Lower lobe of right lung (tissue), 2 donors: ENCODE data around the gene DCBLD1. TPM values are rescaled to one million over a fixed set of nuclear protein-coding genes. Genes with fewer than 3 reads are reported as not detected.

Experiments
- ATAC-seq, 2 donors: fragments of 200-7000 bp; cut with Tn5 transposase; one replicate each; pipeline ENCODE4 v1.9.1; 2020 to 2022; ENCODE audit warnings: mild to moderate bottlenecking in 2 of 2, moderate library complexity in 2 of 2
- DNase-seq: peaks from one replicate; pipeline ENCODE4 v3.0.0-alpha.2; 2020
- H3K27ac ChIP-seq: fragments of 200-600 bp; one replicate; pipeline ENCODE4 v1.8.0; 2022
- H3K27me3 ChIP-seq: fragments of 200-600 bp; one replicate; pipeline ENCODE4 v1.8.0; 2022; ENCODE audit warnings: low read depth
- H3K36me3 ChIP-seq: fragments of 200-600 bp; one replicate; pipeline ENCODE4 v1.8.0; 2022; ENCODE audit warnings: mild to moderate bottlenecking
- H3K4me1 ChIP-seq: fragments of 200-600 bp; one replicate; pipeline ENCODE4 v1.8.0; 2022
- H3K4me3 ChIP-seq: fragments of 200-600 bp; one replicate; pipeline ENCODE4 v1.8.0; 2022; ENCODE audit warnings: mild to moderate bottlenecking
- H3K9me3 ChIP-seq: fragments of 200-600 bp; one replicate; pipeline ENCODE4 v1.8.0; 2022
- CTCF ChIP-seq: fragments of 200-600 bp; IDR thresholded peaks from one replicate; pipeline ENCODE4 v1.8.0; 2022; ENCODE audit warnings: antibody characterized with exemption, mild to moderate bottlenecking
- intact Hi-C: fragments of 100-400 bp; cut with DNase I; formaldehyde crosslinking; loops from one replicate; pipeline ENCODE4 v1.11.0; 2022
- total RNA-seq: library from RNA; stranded (reverse); fragmentation: NEBNext Ultra II Directional; extraction: Animal tissue kit (Norgen Biotek cat#: 25700); gene quantifications from one replicate; pipeline ENCODE4 v1.2.1, GENCODE V29; 2021
- donor health status: DM: no; HTN: yes; CAD: no; lungs with severe emphysema.

Gene DCBLD1
- total RNA-seq, 1 donor from 2014 or later = 18.3 TPM

- no peaks in the 10 kb centered on the region for H3K4me1 ChIP-seq
- no peak overlapping the region for H3K27ac ChIP-seq
- H3K36me3 ChIP-seq = no peaks in the 10 kb centered on the region
- H3K27me3 ChIP-seq = no peaks in the 10 kb centered on the region
- ATAC-seq (no peak), DNase-seq (no peak)
- H3K9me3 ChIP-seq = no peaks in the 10 kb centered on the region
- H3K4me3 ChIP-seq = no peak overlapping the region
- intact Hi-C loops = no loop called here
- no peak for TF ChIP-seq CTCF
These were observed 48.9 kb downstream of the DCBLD1 start for GRCh38 chr6:117531346-117531745.

GRCh38 chr6:117531809-117532725 is 49.6 kb downstream of the DCBLD1 start:
- H3K4me3 ChIP-seq = no peak overlapping the region
- H3K9me3 ChIP-seq = no peaks in the 10 kb centered on the region
- DNase-seq (no peak), ATAC-seq (no peak)
- no peaks in the 10 kb centered on the region for H3K4me1 ChIP-seq
- no peaks in the 10 kb centered on the region for H3K36me3 ChIP-seq
- intact Hi-C loops = no loop called here
- H3K27ac ChIP-seq = no peak overlapping the region
- TF ChIP-seq CTCF = no peak
- H3K27me3 ChIP-seq = no peaks in the 10 kb centered on the region

GRCh38 chr6:117533775-117534174 is 51.3 kb downstream of the DCBLD1 start:
- Histone ChIP-seq H3K4me1 (no peaks in the 10 kb centered on the region), H3K27ac (no peak overlapping the region), H3K27me3 (no peaks in the 10 kb centered on the region), H3K9me3 (no peaks in the 10 kb centered on the region), H3K4me3 (no peak overlapping the region), H3K36me3 (peaks cover 5% of the 10 kb centered on the region)
- no peak for TF ChIP-seq CTCF
- intact Hi-C loops = no loop called here
- no peak for ATAC-seq
- no peak for DNase-seq

DNA sequence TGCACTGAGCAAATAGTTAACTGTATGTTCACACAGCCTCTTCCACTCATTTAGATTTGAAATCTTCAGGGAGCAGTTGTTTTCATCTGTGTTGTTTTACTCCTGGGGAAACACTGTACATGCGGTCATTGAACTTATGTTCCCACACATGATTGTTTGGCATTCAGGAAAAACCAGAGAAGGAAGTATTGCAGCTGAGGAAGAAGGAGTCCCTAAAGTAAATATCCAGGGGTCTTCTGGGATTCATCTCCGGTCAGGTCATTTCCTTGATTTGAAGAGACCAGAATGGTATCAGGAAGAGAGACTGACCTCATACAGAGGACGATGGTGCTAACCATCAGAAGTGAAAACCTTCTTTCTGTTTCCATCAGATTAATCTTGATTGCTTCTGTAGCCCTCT is 52.5 kb downstream of the DCBLD1 start:
- H3K36me3 ChIP-seq = peaks cover 16% of the 10 kb centered on the region
- peak overlapping the region; percentile 25 for H3K27ac ChIP-seq
- H3K9me3 ChIP-seq = no peaks in the 10 kb centered on the region
- intact Hi-C loops = no loop called here
- DNase-seq = no peak
- no peak overlapping the region for H3K4me3 ChIP-seq
- no peaks in the 10 kb centered on the region for H3K27me3 ChIP-seq
- no peak for TF ChIP-seq CTCF
- ATAC-seq = no peak
- no peaks in the 10 kb centered on the region for H3K4me1 ChIP-seq

DNA sequence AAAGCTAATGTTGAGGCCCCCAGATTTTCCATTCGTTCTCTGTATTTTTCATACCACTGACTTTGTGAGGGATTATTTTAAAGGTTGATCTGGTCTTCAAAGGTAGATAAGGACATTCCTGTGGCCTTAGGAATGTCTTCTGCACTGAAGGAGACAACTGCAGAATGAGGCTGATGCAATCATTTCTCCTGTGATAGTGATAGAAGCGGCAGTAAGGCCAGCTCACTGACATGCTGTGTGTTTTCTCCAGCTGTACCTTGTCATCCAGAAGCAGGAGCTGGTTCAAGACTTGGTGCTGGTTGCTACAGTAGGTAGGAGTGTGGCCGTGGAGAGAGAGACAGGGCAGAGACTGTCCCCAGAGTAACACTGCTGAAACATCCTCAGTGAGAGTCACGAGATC is 53.8 kb downstream of the DCBLD1 start:
- Histone ChIP-seq H3K36me3 (peaks cover 29% of the 10 kb centered on the region), H3K4me1 (no peaks in the 10 kb centered on the region), H3K9me3 (no peaks in the 10 kb centered on the region), H3K27ac (no peak overlapping the region), H3K4me3 (no peak overlapping the region), H3K27me3 (no peaks in the 10 kb centered on the region)
- no peak for DNase-seq
- TF ChIP-seq CTCF = no peak
- intact Hi-C loops = no loop called here
- no peak for ATAC-seq
